Right lobe of liver (tissue), 4 donors: ENCODE data around the gene APOC4.

Source experiments
- CTCF ChIP-seq, 4 donors: fragments of 200-600 bp in 3 of 4; fragments of 450-650 bp in 1 of 4; IDR thresholded peaks; one replicate each; pipeline versions ENCODE4 v1.5.1 to v1.8.0; 2016 to 2022; ENCODE audit warnings: antibody characterized with exemption in 4 of 4, mild to moderate bottlenecking in 2 of 4
- POLR2A ChIP-seq: fragments of 450-650 bp; IDR thresholded peaks from one replicate; pipeline ENCODE4 v1.6.1; 2017; ENCODE audit warnings: antibody characterized with exemption, mild to moderate bottlenecking
- donor health status: DM: no; HTN: no; CAD: no.
- donor health status: DM: no; HTN: no; CAD: no.
- donor health status: DM: no; HTN: yes; CAD: no.

GRCh38 chr19:44955505-44956439 lies 13.7 kb downstream of the APOC4 start:
- TF ChIP-seq CTCF (IDR thresholded peaks at IDR 0.05) = no peak
- TF ChIP-seq POLR2A = no peak
